Naive thymus-derived CD8-positive, alpha-beta T cell (primary cell): ENCODE data around the gene HNRNPC. TPM values are rescaled to one million over a fixed set of nuclear protein-coding genes. Genes with fewer than 3 reads are reported as not detected.
A peak's percentile ranks its signal among the peaks of the same experiment; 100 is the strongest.

ENCODE experiments used
- ATAC-seq, 2 donors: fragments of 150-1000 bp; cut with Tn5 transposase in 1 of 2; sonication (Bioruptor Pico), chemical (Tn5 transposase) in 1 of 2; 1 replicate in 1 of 2; 2 replicates in 1 of 2; pipeline ENCODE4 v1.10.0; 2021; ENCODE audit warnings: mild to moderate bottlenecking in 2 of 2, moderate library complexity in 2 of 2
- POLR2A ChIA-PET: fragments of 350-600 bp; sonication (Branson Sonifier 250); formaldehyde crosslinking; loops from one replicate; lab custom pipeline; 2021; ENCODE audit warnings: antibody characterized with exemption; lab: Charles Lee
- DNase-seq, 10 donors: peaks; one replicate each; pipeline versions ENCODE4 v3.0.0 to v3.0.0-alpha.2; 2020 to 2022
- H3K27ac Mint-ChIP-seq, 10 donors: one replicate each; pipeline ENCODE4 v1.8.0; 2020 to 2022; ENCODE audit warnings: mild to moderate bottlenecking in 10 of 10, mixed read lengths in 10 of 10, moderate library complexity in 4 of 10, inconsistent platforms in 1 of 10
- H3K27me3 Mint-ChIP-seq, 5 donors: one replicate each; pipeline ENCODE4 v1.8.0; 2021 to 2022; ENCODE audit warnings: mixed read lengths in 5 of 5
- H3K36me3 Mint-ChIP-seq, 3 donors: one replicate each; pipeline ENCODE4 v1.8.0; 2020 to 2022; ENCODE audit warnings: mixed read lengths in 3 of 3, mild to moderate bottlenecking in 2 of 3, inconsistent platforms in 1 of 3
- H3K4me1 Mint-ChIP-seq, 4 donors: one replicate each; pipeline ENCODE4 v1.8.0; 2021 to 2022; ENCODE audit warnings: mixed read lengths in 4 of 4
- H3K4me3 Mint-ChIP-seq, 10 donors: one replicate each; pipeline ENCODE4 v1.8.0; 2020 to 2022; ENCODE audit warnings: mild to moderate bottlenecking in 10 of 10, mixed read lengths in 10 of 10, moderate library complexity in 6 of 10, inconsistent platforms in 1 of 10
- H3K9me3 Mint-ChIP-seq, 9 donors: one replicate each; pipeline ENCODE4 v1.8.0; 2020 to 2022; ENCODE audit warnings: mixed read lengths in 9 of 9, mild to moderate bottlenecking in 3 of 9, inconsistent platforms in 1 of 9, moderate library complexity in 1 of 9
- polyA plus RNA-seq, 3 donors: library from polyadenylated mRNA; unstranded; fragments of 300-500 nt; fragmentation: Illumina TruSeq; gene quantifications; one replicate each; pipeline ENCODE4 v1.2.3, GENCODE V29; 2021
- total RNA-seq, 8 experiments: library from RNA in 2 of 8; stranded (reverse) in 2 of 8; gene quantifications; one replicate each; pipeline ENCODE4 v1.2.3 and lab custom pipeline; 2021 to 2026

Gene HNRNPC
- total and polyA plus RNA-seq, 5 experiments from 2014 or later, result 569 to 893 (median 795) TPM

GRCh38 chr14:21199611-21200560, 69.4 kb downstream of the HNRNPC start:
- ATAC-seq (no peak), DNase-seq (no peak)
- Mint-ChIP-seq H3K27ac (peak overlapping the region in 1 of 10 donors; percentile 16), H3K9me3 (no peaks in the 10 kb centered on the region), H3K4me1 (peaks cover 9 to 24% (median 11%) of the 10 kb centered on the region in 4 donors), H3K36me3 (no peaks in the 10 kb centered on the region), H3K27me3 (no peaks in the 10 kb centered on the region), H3K4me3 (no peak overlapping the region)
- POLR2A ChIA-PET, result no interaction called here

- Mint-ChIP-seq H3K4me3 (peak overlapping the region in 1 of 10 donors; percentile 7), H3K4me1 (peaks cover 4 to 18% (median 8%) of the 10 kb centered on the region in 4 donors), H3K27me3 (no peaks in the 10 kb centered on the region), H3K36me3 (no peaks in the 10 kb centered on the region), H3K27ac (peak overlapping the region in 1 of 10 donors; percentile 47), H3K9me3 (no peaks in the 10 kb centered on the region)
- ATAC-seq (no peak), DNase-seq (no peak)
- POLR2A ChIA-PET, result no interaction called here
Measured at GRCh38 chr14:21197418-21198205, 71.6 kb downstream of the HNRNPC start.

- ATAC-seq, result no peak
- no peaks in the 10 kb centered on the region for H3K27me3 Mint-ChIP-seq
- H3K27ac Mint-ChIP-seq, result peak overlapping the region in 3 of 10 donors; percentile 24 to 83 (median 79)
- H3K4me3 Mint-ChIP-seq, result peak overlapping the region in 1 of 10 donors; percentile 29
- H3K9me3 Mint-ChIP-seq, result no peaks in the 10 kb centered on the region
- no peak for DNase-seq
- POLR2A ChIA-PET, result interaction anchor here (0.7 kb wide), 1 partner anchor 8 kb away, joined by 6 read pairs; no protein-coding TSS in a partner anchor
- peaks cover 5 to 24% (median 12%) of the 10 kb centered on the region in 4 donors for H3K4me1 Mint-ChIP-seq
- no peaks in the 10 kb centered on the region for H3K36me3 Mint-ChIP-seq
Measured at GRCh38 chr14:21194597-21194996, 74.6 kb downstream of the HNRNPC start.

GRCh38 chr14:21192875-21193535, 76.2 kb downstream of the HNRNPC start:
- Mint-ChIP-seq H3K9me3 (no peaks in the 10 kb centered on the region), H3K4me1 (peaks cover 5 to 24% (median 12%) of the 10 kb centered on the region in 4 donors), H3K27me3 (no peaks in the 10 kb centered on the region), H3K27ac (peak overlapping the region in 2 of 10 donors; percentile 3 to 18), H3K36me3 (no peaks in the 10 kb centered on the region), H3K4me3 (peak overlapping the region in 8 of 10 donors; percentile 42 to 86 (median 79))
- POLR2A ChIA-PET, result interaction anchor here (0.7 to 1.7 kb wide), 4 partner anchors 14 to 122 kb away, joined by 4 read pairs; no protein-coding TSS in a partner anchor
- DNase-seq, result no peak
- ATAC-seq, result no peak

- Mint-ChIP-seq H3K4me1 (peaks cover 5 to 22% (median 10%) of the 10 kb centered on the region in 4 donors), H3K4me3 (peak overlapping the region; percentile 42 to 86 (median 79)), H3K9me3 (no peaks in the 10 kb centered on the region), H3K27me3 (no peaks in the 10 kb centered on the region), H3K27ac (peak overlapping the region in 2 of 10 donors; percentile 3 to 18), H3K36me3 (no peaks in the 10 kb centered on the region)
- ATAC-seq (no peak), DNase-seq (no peak)
- POLR2A ChIA-PET, result interaction anchor here (0.8 to 1.7 kb wide), 3 partner anchors 14 to 50 kb away, joined by 4 read pairs; no protein-coding TSS in a partner anchor
Measured at GRCh38 chr14:21192447-21192822, 76.8 kb downstream of the HNRNPC start.

- Mint-ChIP-seq H3K27ac (peak overlapping the region in 4 of 10 donors; percentile 18 to 57 (median 39)), H3K27me3 (no peaks in the 10 kb centered on the region), H3K36me3 (no peaks in the 10 kb centered on the region), H3K9me3 (no peaks in the 10 kb centered on the region), H3K4me1 (peaks cover 5 to 22% (median 10%) of the 10 kb centered on the region in 4 donors), H3K4me3 (peak overlapping the region; percentile 72 to 86 (median 80))
- ATAC-seq (peak; percentile 96 to 99), DNase-seq (peak; percentile 42 to 81 (median 56))
- POLR2A ChIA-PET, result interaction anchor here (0.7 to 1.2 kb wide), 2 partner anchors 34 to 59 kb away, joined by 5 to 6 read pairs; no protein-coding TSS in a partner anchor
Measured at GRCh38 chr14:21191809-21192446, 77.3 kb downstream of the HNRNPC start.

- H3K4me1 Mint-ChIP-seq, result peaks cover 5 to 22% (median 10%) of the 10 kb centered on the region in 4 donors
Measured at GRCh38 chr14:21191261-21191808, 77.9 kb downstream of the HNRNPC start.

GRCh38 chr14:21185491-21185890, 83.8 kb downstream of the HNRNPC start:
- no peak for ATAC-seq
- Mint-ChIP-seq H3K27me3 (peaks cover 1 to 18% (median 4%) of the 10 kb centered on the region in 5 donors), H3K4me1 (no peaks in the 10 kb centered on the region), H3K36me3 (peaks cover 0 to 18% (median 3%) of the 10 kb centered on the region in 3 donors), H3K4me3 (no peak overlapping the region), H3K27ac (no peak overlapping the region), H3K9me3 (peaks cover 0 to 23% (median 8%) of the 10 kb centered on the region in 9 donors)
- no peak for DNase-seq
- POLR2A ChIA-PET, result no interaction called here

More at GRCh38 chr14:21191261-21191808, 77.9 kb downstream of the HNRNPC start:
- POLR2A ChIA-PET, result interaction anchor here (0.7 to 1.2 kb wide), 2 partner anchors 35 to 60 kb away, joined by 5 to 6 read pairs; no protein-coding TSS in a partner anchor
- peak; percentile 14 to 41 for ATAC-seq
- Mint-ChIP-seq H3K27ac (peak overlapping the region in 4 of 10 donors; percentile 27 to 57 (median 39)), H3K36me3 (no peaks in the 10 kb centered on the region), H3K27me3 (no peaks in the 10 kb centered on the region), H3K4me3 (peak overlapping the region; percentile 72 to 86 (median 80)), H3K9me3 (no peaks in the 10 kb centered on the region)
- DNase-seq, result no peak

- no peak overlapping the region for H3K27ac Mint-ChIP-seq
- H3K27me3 Mint-ChIP-seq, result peaks cover 3 to 19% (median 4%) of the 10 kb centered on the region in 5 donors
- H3K4me3 Mint-ChIP-seq, result no peak overlapping the region
- POLR2A ChIA-PET, result no interaction called here
- DNase-seq (no peak), ATAC-seq (no peak)
- peaks cover 0 to 18% (median 3%) of the 10 kb centered on the region in 3 donors for H3K36me3 Mint-ChIP-seq
- peaks cover 0 to 23% (median 9%) of the 10 kb centered on the region in 9 donors for H3K9me3 Mint-ChIP-seq
- H3K4me1 Mint-ChIP-seq, result no peaks in the 10 kb centered on the region
Measured at GRCh38 chr14:21184254-21184653, 85.0 kb downstream of the HNRNPC start.

GRCh38 chr14:21182166-21182565, 87.1 kb downstream of the HNRNPC start:
- no peak for ATAC-seq
- no peak for DNase-seq
- POLR2A ChIA-PET, result interaction anchor here (0.5 kb wide), 1 partner anchor 147 kb away, joined by 3 read pairs; no protein-coding TSS in a partner anchor
- Mint-ChIP-seq H3K27ac (no peak overlapping the region), H3K36me3 (peaks cover 0 to 20% (median 3%) of the 10 kb centered on the region in 3 donors), H3K27me3 (peaks cover 3 to 19% (median 5%) of the 10 kb centered on the region in 5 donors), H3K4me1 (no peaks in the 10 kb centered on the region), H3K9me3 (peaks cover 0 to 32% (median 9%) of the 10 kb centered on the region in 9 donors), H3K4me3 (no peak overlapping the region)

GRCh38 chr14:21171128-21171527, 98.1 kb downstream of the HNRNPC start:
- H3K9me3 Mint-ChIP-seq, result peaks cover 0 to 18% (median 5%) of the 10 kb centered on the region in 9 donors
- peaks cover 3 to 40% (median 7%) of the 10 kb centered on the region in 5 donors for H3K27me3 Mint-ChIP-seq
- ATAC-seq, result no peak
- H3K4me3 Mint-ChIP-seq, result no peak overlapping the region
- H3K27ac Mint-ChIP-seq, result no peak overlapping the region
- no peaks in the 10 kb centered on the region for H3K4me1 Mint-ChIP-seq
- no peak for DNase-seq
- H3K36me3 Mint-ChIP-seq, result peaks cover 0 to 14% (median 11%) of the 10 kb centered on the region in 3 donors
- POLR2A ChIA-PET, result no interaction called here
